Stimulated activated naive CD4-positive, alpha-beta T cell treated with Interleukin-2 at 50 U/mL for 16 hours (primary cell): ENCODE data around the gene TMEM220.
A peak's percentile ranks its signal among the peaks of the same experiment; 100 is the strongest.

Experiments
- DNase-seq: peaks from one replicate; lab custom pipeline; 2025; lab: John Stamatoyannopoulos, UW

The TMEM220 gene

DNA sequence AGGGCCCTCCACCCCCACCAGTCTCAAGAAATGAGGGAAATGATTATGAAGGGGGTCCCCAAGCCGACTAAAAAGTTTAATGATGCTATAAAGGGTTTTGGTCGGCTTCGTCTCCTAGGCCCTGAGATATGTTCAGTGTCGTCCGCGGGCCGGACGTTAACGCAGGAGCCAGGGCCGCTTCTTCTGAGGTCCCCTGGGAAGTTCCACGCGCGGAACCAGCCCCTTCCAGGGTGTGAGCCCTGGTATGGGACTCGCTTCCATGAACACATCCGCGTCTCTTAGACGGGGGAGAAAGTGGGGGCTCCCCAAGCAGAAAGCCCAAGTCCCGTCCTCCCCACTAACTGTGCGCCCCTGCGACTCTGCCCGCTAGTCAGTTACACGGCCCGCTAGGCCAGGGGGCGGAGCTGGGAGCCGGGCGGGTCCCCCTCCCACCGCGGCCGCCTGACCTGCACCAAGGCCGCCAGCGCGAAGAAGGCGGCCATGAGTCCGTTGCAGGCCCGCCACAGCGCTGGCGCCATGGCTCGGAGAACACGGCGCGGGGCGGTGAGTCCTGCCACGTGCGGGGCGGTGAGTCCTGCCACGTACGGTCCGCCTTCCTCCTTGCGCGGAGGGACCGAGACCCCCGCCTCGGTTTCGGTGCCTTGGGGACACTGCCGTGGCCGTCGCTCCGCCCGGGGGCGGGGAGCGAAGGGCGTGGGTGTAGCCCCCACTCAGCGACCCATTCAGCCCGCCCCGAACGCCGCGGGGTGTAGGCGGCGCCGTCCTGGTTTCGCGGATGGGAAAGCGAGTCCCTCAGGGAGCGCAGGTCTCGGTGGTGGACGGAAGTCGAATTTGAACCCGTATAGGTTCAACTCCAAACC is at the start of gene TMEM220:
Gene TMEM220, minus strand, starts transcription at position 690 of the 860 bp plus-strand sequence. Its CDS starts 172 bp downstream, at position 518.
- DNase-seq = peak; percentile 51

DNA sequence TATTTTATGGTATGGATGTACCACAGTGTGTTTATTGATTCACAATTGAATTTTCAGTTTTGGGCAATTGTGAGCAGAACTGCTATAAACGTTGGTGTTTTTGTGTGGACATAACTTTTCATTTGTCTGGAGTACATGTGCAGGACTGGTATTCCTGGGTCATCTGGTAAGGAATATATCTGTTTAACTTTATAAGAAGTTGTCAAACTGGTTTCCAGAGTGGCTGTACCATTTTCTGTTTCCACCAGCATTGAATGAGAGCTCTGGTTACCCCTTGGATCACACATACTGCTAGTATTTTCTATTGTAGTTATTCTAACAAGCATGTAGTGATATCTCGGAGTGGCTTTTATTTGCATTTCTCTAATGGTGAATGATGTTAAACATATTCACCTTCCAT is 49.8 kb upstream of the TMEM220 start:
- DNase-seq = no peak

DNA sequence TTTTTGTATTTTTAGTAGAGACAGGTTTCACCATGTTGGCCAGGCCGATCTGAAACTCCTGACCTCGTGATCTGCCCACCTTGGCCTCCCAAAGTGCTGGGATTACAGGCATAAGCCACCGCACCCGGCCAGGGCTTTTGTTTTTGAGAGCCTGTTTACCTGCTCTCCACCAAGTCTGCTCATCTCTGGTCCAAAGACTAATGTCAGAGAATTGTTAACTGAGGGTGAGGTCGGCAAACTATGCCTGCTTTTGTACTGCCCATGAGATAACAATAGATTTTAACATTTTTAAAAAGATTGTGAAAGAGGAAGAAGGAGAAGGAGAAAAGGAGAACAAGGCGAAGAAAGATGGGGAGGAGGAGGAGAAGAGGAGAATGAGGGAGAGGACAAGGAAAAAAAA is 48.1 kb upstream of the TMEM220 start:
- DNase-seq = no peak

DNA sequence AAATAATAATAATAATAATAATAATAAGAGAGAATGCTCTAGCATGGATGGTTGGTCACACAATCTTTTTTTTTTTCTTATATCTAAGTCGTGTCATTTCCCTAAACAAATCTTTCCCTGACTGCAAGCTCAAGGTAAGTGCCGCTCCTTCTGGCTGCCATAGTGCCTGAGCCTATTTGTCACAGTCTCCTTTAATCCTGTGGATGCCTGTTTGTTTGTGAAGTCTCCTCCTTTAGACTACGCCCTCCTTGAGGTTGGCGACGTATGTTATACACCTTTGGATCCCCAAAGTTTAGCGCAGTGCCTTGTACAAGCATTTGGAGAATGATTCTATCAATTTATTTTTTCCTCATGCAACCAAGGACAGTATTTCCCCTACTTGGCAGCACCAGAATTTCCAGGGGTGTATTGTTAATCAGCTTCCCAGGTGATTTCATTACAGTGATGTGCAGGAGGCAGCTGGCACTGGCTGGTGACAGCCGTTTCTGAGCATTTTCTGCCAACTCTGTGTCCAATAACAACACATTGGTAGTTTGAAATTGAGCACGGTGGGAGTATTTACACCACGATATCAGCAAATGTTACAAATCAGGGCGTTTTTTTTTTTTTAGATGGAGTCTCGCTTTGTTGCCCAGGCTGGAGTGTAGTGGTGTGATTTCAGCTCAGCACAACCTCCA is 47.4 kb upstream of the TMEM220 start:
- no peak for DNase-seq

DNA sequence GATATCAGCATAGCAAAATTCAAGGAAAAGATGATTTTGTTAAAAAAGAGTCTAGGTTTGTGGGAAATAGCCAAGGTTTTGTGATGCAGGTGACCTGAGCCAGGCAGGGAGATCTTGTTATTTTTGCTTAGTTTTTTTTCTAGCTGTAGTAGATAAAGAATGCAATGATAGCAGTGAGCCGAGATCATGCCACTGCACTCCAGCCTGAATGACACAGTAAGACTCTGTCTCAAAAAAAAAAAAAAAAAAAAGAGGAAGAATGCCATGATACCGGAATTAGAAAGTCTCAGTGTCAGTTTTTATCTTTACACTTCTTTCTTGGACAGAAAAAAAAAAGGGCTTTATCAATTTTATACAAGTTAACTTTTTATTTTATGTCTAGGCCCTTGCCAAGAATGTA is 46.6 kb upstream of the TMEM220 start:
- no peak for DNase-seq

DNA sequence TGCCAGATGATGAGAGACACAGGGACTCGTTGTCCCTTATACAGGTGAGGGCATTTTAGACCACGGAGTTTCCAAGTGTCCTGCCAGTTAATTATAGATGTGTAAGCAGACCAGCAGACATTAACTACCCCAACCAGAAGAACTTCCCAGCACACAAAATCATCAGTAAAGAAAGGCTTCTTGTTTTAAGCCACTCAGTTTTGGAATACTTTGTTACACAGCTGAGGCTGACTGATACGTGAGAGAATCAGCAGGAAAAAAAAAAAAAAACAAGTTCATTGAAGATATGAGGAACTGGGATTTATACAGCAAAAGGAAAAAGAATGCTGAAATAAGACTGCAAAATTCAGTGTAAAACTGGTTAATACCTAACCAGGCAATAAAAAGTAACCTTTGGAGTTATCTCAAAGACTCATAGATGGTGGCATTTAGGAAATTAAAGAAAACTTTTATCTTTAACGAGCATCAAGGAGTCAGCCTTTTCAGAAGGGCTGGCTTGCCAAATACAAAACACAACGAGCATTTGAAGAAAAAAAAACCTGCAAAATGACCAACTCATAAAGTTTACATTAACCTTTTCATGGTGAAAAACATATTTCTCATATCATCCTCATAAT is 46.0 kb upstream of the TMEM220 start:
- no peak for DNase-seq

DNA sequence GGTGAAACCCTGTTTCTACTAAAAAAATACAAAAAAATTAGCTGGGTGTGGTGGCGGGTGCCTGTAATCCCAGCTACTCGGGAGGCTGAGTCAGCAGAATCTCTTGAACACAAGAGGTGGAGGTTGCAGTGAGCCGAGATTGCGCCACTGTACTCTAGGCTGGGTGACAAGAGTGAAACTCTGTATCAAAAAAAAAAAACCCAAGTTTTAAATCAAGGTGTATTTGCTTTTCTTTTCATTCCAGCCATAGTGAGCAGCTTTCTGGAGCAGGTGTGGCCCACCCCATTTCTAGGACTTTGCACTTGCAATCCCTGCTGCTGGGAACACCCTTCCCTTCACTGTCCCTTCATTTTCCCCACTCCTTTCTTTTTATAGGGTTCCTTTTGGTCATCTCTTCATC is 45.2 kb upstream of the TMEM220 start:
- DNase-seq = no peak

DNA sequence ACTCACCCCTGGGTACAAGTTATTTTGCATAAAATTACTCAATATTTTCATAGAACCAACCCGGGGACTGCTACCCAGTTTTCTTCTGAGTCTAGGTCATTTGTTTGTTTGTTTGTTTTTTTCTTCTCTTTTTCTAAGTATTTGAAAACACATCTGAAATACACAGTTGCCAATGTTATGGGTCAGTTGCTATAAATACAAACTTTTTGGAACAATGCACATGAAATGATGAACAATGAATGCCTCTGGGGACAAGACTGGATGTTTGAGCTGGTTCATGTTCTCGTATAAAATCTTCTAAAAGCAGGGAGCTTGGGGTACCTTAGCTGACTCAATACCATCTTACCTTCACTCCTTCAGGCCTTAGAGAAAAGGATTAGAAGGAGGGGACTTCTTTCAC is 43.6 kb upstream of the TMEM220 start:
- DNase-seq = no peak

DNA sequence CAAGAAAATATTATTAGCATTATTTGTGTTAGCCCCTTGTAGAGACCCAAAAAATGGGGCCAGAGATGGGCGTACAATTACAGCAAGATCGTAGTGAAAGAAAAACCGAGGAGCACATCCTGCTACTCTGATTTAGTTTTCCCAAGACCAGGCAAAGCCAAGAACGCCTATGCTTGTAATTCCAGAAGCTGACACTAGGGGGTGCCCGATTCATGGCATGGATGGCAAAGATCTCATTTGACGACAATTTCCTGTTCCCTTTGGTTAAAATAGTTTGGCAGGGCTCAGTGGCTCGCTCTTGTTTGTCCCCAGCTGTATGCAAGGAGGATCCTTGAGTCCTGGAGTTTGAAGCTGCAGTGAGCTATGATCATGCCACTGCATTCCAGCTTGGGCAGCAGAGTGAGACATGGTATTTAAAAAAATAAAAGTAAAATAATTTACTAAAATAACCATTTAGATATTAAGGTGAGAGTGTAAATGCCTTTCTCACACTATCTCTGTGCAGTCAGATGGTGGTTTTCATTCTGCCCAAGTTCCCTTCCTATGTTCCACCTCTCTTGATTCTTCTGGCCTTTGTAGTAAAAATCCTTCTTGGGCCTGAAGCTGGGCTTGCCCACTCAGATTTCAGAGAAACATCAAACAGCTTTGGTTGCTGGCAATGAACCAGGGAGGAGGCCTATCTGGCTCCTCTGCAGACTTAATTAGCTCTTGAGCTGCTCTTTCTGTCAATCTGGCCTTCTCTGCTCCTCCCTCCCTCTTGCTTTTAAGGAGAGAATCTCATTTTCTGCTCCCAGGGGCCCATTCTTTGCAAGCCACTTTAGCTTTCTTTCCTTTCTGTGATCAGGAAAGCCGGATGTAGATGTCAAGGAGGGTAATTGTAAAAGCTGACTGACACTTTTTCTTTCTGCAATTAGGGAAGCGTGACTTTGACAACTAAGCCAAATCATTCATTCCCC is 42.9 kb upstream of the TMEM220 start:
- DNase-seq = no peak

DNA sequence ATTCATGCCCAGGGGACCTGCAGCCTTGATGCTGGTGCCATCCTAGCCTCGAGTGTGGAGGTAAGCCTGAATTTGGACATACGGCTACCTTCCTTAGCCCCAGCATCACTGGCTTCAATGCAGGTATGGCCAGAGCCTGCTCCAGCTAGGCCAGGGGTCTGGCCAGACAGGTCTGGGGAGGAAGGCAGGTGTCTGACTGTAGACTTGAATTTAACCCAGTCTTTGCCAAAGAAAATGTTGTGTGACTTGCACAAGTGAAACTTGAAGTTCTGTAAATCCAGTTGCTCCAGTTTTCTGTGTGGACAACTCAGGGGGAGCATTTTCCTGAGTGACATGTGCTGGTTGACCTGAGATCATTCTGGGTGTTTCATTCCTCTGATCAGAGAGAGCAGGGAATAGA is 41.3 kb upstream of the TMEM220 start:
- DNase-seq = no peak

DNA sequence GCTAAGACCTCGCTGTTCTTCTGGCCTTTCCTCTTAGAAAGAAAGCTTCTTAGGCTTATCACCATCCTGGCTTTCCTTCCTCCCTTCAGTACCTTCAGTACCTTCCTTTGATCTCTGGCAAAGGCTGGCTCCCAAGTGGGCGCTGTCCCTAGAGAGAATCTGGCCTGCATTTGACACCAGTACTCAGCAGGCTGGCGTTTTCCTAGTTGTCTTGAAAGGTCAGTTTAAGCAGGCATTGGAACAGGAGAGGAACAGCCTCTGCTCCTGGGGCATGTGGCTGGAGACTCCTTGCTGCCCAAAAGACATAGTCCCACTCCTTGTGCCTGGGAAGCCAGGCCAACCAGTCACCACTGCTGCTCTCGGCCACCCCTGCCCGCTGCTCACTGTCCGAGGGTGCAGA is 40.0 kb upstream of the TMEM220 start:
- no peak for DNase-seq

DNA sequence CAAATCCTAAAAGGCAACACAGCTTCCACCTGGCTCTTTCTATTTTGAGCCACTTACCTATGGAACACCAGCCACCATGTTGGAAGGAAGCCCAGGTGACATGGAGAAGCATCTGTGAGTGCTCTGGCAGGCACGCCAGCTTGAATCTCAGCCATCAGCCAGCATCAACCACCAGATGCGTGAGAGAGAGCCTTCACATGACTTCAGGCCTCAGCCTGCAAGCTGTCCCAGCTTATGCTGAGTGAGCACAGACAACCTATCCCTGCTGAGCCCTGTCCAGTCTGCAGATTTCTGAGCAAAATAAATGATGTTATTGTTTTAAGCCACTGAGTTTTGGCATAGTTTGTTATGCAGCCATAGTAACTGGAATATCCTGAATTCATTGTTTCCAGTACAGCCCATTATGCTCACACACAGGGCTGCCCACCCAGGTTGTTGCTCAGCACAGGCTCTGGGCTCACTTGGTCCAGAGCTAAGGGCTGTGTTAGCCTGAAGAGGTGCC is 39.0 kb upstream of the TMEM220 start:
- no peak for DNase-seq

DNA sequence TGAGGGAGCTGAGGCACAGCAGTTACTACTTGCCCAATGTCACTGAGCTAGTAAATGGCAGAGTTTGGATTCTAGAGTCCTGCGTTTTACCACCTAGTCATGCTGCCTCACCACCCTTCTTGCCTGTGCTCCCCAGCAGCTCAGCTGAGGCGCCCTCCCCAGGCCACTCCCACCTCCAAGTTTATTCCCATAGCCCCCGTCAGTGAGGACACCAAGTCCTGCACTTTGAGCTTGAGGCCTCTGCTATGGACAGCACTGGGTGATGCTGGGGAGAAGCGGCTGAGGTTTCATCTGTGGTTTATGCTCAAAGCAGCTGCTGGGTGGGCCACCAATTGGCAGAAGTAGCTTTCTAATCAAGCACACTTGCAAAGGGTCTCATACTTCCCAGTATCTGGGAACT is 37.4 kb upstream of the TMEM220 start:
- no peak for DNase-seq

DNA sequence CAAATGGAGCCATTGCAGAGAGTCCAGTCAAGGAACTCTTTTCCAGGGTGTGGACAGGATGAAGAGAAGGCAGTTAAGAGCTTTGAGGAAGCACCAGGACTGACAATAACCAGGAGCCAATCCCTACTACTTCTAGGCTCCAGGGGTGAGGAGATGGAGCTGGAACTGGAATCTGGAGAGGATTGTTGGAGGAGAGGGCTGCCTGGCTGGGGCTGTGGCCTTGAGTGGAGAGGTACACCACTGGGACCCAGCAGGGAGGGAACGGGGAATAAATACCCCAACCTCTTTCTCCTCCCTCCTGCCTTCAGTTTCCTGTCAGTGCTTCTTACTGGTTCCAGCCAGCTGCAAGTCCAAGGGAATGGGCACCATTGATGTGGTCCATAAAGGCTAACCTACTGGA is 32.2 kb upstream of the TMEM220 start:
- DNase-seq = no peak

DNA sequence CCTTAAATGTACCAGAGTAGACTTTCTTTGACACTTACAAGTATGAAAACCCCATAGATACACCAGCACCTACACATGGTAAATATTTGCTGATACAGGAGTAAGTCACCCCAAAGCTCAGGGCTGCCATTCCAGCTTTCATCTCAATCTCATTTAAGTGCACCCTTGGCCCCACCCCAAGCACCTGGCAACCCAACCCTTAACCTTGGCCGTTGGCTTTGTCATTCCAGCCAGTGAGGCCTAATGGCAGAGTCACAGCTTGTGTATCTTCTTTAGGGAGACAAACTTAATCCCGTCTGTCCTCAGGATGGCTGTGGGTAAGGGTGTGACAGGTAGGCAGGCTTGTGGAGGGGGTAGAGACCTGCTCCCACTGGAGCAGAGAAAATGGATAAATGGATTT is 31.5 kb upstream of the TMEM220 start:
- no peak for DNase-seq

DNA sequence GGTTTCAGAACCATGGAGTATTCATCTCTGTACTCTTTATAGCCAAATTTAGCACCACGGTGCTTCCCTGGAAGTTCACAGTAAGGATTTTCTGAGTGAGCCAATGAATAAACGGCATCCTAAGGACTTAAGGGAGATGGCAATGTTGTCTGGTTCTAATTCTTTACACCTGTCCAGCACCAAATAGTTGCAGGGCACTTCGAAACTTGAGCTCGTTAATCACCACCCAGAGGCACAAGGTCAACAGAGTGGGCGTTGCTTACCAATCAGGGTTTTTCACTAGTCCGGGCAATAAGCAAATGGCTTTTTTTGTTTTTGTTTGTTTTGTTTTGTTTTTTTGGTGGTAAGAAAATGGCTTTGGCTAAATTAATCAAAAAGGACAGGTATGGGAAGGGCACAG is 28.2 kb upstream of the TMEM220 start:
- no peak for DNase-seq

DNA sequence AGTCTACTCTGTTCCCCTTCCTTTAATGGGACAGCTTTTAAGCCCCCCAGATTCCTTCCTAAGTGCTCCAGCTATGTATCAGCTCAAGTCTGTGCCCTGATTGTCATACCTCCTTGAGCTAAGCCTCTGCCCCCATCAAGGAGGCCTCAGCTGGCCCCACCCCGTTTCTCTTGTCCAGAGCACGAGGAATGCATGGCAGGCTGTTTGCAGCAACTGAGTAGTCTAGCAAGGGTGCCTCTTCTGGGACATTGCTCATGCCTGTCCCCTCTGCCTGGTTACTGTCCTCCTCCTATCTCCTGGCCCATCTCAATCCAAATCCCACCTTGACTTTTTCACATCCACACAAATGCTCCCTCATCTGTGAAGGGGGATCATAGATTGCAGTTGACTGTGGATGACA is 27.8 kb upstream of the TMEM220 start:
- no peak for DNase-seq

DNA sequence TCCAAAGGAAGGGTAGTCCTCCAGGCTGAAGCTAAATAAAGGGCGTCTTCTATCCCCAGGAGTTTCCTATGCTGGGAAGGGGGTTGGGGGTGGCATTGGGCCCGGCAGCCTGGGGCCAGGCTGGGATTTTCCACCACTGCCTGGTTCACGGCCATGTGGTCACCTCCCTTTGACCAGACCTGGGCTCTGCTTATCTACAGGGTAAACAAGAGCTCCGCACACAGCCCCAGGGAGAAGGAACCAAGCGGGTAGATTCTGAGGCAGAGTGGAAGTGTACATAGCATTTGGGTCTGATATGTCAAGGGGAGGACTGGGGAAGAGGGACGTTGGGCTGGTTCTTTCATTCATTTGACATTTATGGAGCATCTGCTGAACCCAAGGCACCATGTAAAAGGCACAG is 27.2 kb upstream of the TMEM220 start:
- DNase-seq = no peak

DNA sequence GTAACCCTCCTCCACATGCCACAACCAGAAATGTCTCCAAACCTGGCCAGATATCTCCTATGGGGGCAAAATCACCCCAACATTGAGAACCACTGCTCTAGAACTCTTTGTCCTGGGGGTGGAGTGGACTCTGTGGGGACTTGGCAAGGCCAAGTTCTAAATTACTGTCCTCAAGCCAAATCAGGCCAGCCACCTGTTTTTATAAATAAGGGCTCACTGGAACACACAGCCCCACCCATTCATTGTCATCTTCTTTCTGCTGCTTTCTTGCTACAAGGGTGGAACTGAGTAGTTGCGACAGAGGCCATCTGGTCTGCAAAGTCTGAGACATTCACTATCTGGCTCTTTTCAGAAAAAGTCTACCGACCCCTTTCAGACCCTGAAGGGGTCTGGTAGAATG is 26.8 kb upstream of the TMEM220 start:
- no peak for DNase-seq

DNA sequence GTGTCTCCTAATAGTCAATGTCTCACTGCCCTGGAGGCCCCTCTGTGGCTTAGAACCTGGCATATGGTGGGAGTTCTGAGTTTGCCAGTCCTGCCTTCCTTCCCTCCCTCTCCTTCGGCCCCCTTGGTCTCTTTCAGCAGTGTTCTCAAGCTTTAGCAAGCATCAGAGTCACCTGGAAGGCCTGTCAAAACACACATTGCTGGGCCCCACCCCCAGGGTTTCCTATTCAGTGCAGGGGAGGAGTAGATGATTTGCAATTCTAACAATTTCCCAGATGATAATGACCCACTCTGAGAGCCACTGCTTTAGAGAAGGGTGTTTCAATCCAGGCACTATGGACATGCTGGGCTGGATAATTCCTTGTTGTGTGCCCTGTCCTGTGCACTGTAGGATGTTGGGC is 26.4 kb upstream of the TMEM220 start:
- DNase-seq = no peak

DNA sequence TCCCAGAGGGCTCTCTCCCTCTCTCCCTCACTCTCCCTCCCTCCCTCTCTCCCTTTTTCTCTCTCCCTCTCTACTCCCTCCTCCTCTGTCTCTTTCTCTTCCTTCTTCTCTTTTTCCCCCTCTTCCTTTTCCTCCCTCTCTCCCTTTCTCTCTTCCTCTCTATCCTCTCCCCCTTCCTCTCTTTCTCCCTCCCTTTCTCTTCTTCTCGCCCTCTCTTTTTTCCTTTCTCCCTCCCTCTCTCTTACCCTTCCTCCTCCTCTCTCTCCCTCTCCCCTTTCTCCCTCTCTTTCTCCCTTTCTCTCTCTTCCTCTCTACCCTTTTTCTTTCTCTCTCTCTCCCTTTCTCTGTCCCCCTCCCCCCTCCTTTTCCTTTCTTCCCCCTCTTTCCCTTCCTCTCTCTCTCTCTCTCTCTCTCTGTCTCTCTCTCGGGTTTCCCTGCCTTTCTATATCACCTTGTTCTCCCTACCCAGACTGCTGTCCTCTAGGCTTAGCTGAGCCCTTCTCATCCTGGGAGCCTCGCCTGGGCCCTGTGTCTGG is 25.8 kb upstream of the TMEM220 start:
- no peak for DNase-seq
